Cardiac atrium fibroblast (primary cell): ENCODE results near the gene MROH8. TPM values are rescaled to one million over a fixed set of nuclear protein-coding genes. Genes with fewer than 3 reads are reported as not detected.

Experiments
- total RNA-seq: library from RNA; depleted of rRNA; stranded (reverse); fragments of >200 nt; gene quantifications from 2 replicates; pipeline ENCODE4 v1.2.3, GENCODE V29; 2015

MROH8 gene
- total RNA-seq = 0.36 and 1.9 TPM in 2 replicates

DNA sequence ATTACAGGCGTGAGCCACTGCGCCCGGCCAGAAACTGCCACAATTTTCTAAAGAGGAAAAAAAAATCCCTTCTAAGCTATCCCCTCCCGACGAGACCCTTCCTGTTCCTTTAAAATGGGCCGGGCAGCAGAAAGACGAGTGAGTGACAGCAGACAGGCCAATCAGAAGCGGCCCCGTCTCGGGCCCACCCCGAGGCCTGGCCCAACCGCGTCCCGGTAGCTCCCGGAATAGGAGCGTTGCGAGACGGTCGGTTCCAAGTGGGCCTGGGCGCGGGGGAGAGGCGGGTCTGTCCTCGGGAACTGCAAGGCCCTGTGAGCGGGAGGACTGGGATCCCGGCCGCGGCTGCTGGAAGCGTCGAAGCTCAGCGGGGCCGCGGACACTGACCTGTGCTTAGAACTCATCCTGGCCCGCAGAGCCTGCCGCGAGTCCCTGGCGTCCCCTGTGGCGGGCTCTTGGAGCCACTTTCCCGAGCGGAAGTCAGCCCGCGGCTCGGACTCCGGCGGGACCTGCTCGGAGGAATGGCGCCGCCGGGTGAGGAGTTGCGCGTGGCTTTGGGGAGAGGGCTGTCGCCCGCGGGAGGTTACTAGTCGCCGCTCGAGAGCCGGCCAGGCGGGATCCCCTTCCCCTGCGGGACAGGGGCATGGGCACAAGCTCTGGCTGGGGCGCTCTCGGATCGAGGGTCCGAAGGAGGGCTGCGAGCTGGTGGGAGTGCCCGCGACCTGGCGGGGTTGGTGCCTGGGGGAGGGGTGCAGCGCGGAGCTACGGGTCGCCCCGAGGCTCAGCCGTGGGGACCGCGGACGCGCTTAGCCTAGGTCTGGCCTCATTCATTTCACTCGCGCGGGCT lies at the start of gene MROH8, which contains the start of gene RPN2:
MROH8 (minus strand) TSS at position 710 of the 844 bp plus-strand sequence.
RPN2 (plus strand) TSS at position 492 of the 844 bp plus-strand sequence; CDS start at position 519, 27 bp downstream.

DNA sequence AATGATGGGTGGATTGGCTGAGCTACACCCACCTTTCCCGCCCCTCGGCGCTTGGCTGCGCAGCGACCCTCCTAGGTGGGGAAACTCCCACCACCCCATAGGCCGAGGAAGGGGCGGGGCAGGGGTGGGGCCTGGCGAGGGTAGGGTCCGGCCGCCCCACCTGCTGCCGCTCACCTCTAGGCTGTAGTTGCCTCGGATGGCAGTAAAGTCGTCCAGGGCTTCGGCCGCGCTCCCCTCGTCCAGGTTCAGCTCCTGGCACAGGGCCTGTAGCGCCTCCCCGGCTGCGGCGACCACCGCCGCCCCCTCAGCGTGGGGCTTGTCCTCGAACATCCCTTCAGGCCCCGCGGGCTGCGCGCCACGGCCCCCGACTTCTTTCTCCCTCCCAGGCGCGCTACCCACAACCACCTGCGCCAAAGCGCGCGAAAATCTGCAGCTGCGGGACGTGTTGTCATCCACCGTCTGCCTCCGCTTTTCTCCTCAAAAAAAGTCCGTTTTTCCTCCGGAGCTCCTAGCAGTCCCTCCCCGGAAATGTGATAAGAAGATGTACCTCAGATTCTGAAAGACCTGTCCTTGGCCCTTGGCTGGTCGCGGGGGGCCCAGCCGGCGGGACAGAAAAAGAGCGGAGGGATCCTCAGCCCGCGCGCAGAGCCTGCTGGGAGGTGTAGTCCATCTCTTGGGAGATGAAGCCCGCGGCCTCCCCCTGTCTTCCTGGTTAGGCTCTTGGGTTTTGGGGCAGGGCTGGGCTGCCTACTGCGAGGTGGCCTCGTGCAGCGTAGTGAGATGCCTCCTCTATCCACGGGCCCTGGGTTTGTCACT lies 83.5 kb downstream of the MROH8 start, which contains the start of gene RBL1:
RBL1 (minus strand) TSS at position 399 of the 816 bp plus-strand sequence; CDS start at position 330, 69 bp downstream.

Other genes with a start within 250 kb of the MROH8 start
- 58.7 and 62.9 TPM in 2 replicates for gene SAMHD1, start 227.8 kb downstream of the MROH8 start, total RNA-seq
- gene RBL1, start 83.6 kb downstream of the MROH8 start, total RNA-seq = 5.8 and 12.1 TPM in 2 replicates
- 380 and 457 TPM in 2 replicates for gene RPN2, start 218 bp downstream of the MROH8 start, total RNA-seq
- gene GHRH, start 82.3 kb upstream of the MROH8 start, total RNA-seq = not detected in 2 replicates
- 21.8 and 26.2 TPM in 2 replicates for gene MANBAL, start 110.1 kb upstream of the MROH8 start, total RNA-seq
- 18.1 and 20.2 TPM in 2 replicates for gene SRC, start 166.6 kb upstream of the MROH8 start, total RNA-seq